Endothelial cell of umbilical vein (primary cell): Measurements from ENCODE around the gene JMJD7. TPM values are rescaled to one million over a fixed set of nuclear protein-coding genes. Genes with fewer than 3 reads are reported as not detected.

ENCODE experiments used
- BruUV-seq: library from RNA; stranded (reverse); fragments of 400-500 nt; replicated peaks from 2 replicates; lab custom pipeline; 2021; lab: Mats Ljungman, UMichigan
- CTCF ChIA-PET: fragments of 300-600, 350-600 bp; sonication (Branson Sonifier 250); formaldehyde crosslinking; loops from one replicate; lab custom pipeline; 2021; ENCODE audit warnings: antibody characterized with exemption, inconsistent platforms; lab: Charles Lee
- POLR2A ChIA-PET: fragments of 300-600, 350-600 bp; sonication (Branson Sonifier 250); formaldehyde crosslinking; loops from one replicate; lab custom pipeline; 2021; ENCODE audit warnings: antibody characterized with exemption, inconsistent platforms; lab: Charles Lee
- DNase-seq: peaks from one replicate; pipeline ENCODE4 v3.0.0-alpha.2; 2011; ENCODE audit warnings: low read depth, low spot score
- FAIRE-seq: peaks from 2 replicates; lab custom pipeline; 2011; peaks lifted over from hg19 to GRCh38; lab: Jason Lieb, UNC
- H2AFZ ChIP-seq: 2 replicates; pipeline ENCODE4 v1.6.0; 2012; ENCODE audit warnings: low read depth, low read length, control low read depth, inconsistent platforms
- H3K27ac ChIP-seq: 2 replicates; pipeline ENCODE4 v1.5.1; 2011; ENCODE audit warnings: low read depth, mild to moderate bottlenecking, control low read depth, low read length, moderate library complexity; ENCODE audit not compliant: insufficient read depth
- H3K27me3 ChIP-seq, 2 experiments: 2 replicates each; pipeline versions ENCODE4 v1.6.0 to v1.6.1; 2011; ENCODE audit warnings: low read length in 2 of 2, mixed read lengths in 1 of 2; ENCODE audit not compliant: control insufficient read depth in 2 of 2, insufficient read depth in 2 of 2
- H3K36me3 ChIP-seq, 2 experiments: 2 replicates in 1 of 2; 3 replicates in 1 of 2; pipeline ENCODE4 v1.5.1; 2011; ENCODE audit warnings: low read length in 2 of 2, mild to moderate bottlenecking in 1 of 2, moderate library complexity in 1 of 2; ENCODE audit not compliant: control insufficient read depth in 2 of 2, insufficient read depth in 2 of 2; ENCODE audit errors: extremely low read depth in 1 of 2
- H3K4me1 ChIP-seq: 3 replicates; pipeline ENCODE4 v1.5.1; 2011; ENCODE audit warnings: mild to moderate bottlenecking, low read length; ENCODE audit not compliant: control insufficient read depth, insufficient read depth; ENCODE audit errors: extremely low read depth
- H3K4me2 ChIP-seq: 2 replicates; pipeline ENCODE4 v1.6.1; 2011; ENCODE audit warnings: low read length, control low read depth, mixed read lengths; ENCODE audit not compliant: insufficient read depth
- H3K4me3 ChIP-seq, 3 experiments: fragments of 200-600 bp in 1 of 3; sonication (generic), shearing (Covaris generic) in 1 of 3; replicated peaks in 1 of 3; 2 replicates each; pipeline ENCODE4 v1.5.1; 2011 to 2016; ENCODE audit warnings: control low read depth in 3 of 3, low read length in 3 of 3, mild to moderate bottlenecking in 2 of 3, inconsistent platforms in 1 of 3, low read depth in 1 of 3, moderate library complexity in 1 of 3; ENCODE audit not compliant: insufficient read depth in 1 of 3
- H3K79me2 ChIP-seq: 2 replicates; pipeline ENCODE4 v1.6.0; 2012; ENCODE audit warnings: low read length, inconsistent platforms; ENCODE audit not compliant: control insufficient read depth, insufficient read depth
- H3K9ac ChIP-seq: replicated peaks from 2 replicates; pipeline ENCODE3; 2011; ENCODE audit warnings: low read length, control low read depth; ENCODE audit not compliant: insufficient read depth; ENCODE audit errors: extremely low read depth
- H3K9me1 ChIP-seq: replicated peaks from 3 replicates; pipeline ENCODE4 v1.6.0; 2011; ENCODE audit warnings: mild to moderate bottlenecking, low read length; ENCODE audit not compliant: control insufficient read depth, insufficient read depth; ENCODE audit errors: extremely low read depth
- H3K9me3 ChIP-seq: replicated peaks from 2 replicates; pipeline ENCODE4 v1.5.1; 2012; ENCODE audit warnings: low read length, inconsistent platforms; ENCODE audit not compliant: control insufficient read depth, insufficient read depth
- H4K20me1 ChIP-seq: replicated peaks from 2 replicates; pipeline ENCODE3; 2011; ENCODE audit warnings: mild to moderate bottlenecking, low read length; ENCODE audit not compliant: control insufficient read depth, insufficient read depth; ENCODE audit errors: extremely low read depth
- EZH2 ChIP-seq: IDR thresholded peaks from 2 replicates; pipeline ENCODE4 v1.6.1; 2012; ENCODE audit warnings: borderline replicate concordance, low read depth, mild to moderate bottlenecking, moderate library complexity, low read length, inconsistent platforms; ENCODE audit not compliant: severe bottlenecking
- FOS ChIP-seq: IDR thresholded peaks from 2 replicates; pipeline ENCODE4 v1.6.1; 2011; ENCODE audit warnings: mild to moderate bottlenecking, low read length, moderate library complexity, borderline replicate concordance; ENCODE audit not compliant: insufficient read depth
- GATA2 ChIP-seq: IDR thresholded peaks from 2 replicates; pipeline ENCODE4 v1.7.0; 2011; ENCODE audit warnings: low read depth, mild to moderate bottlenecking, moderate library complexity, mixed read lengths, low read length; ENCODE audit not compliant: insufficient read length, insufficient read depth
- JUN ChIP-seq: IDR thresholded peaks from 2 replicates; pipeline ENCODE4 v1.6.1; 2011; ENCODE audit warnings: borderline replicate concordance, low read depth; ENCODE audit not compliant: insufficient read length, insufficient read depth
- MYC ChIP-seq: IDR thresholded peaks from one replicate; pipeline ENCODE4 v1.6.1; 2011; ENCODE audit warnings: mild to moderate bottlenecking, low read depth, low read length
- POLR2A ChIP-seq: IDR thresholded peaks from 2 replicates; pipeline ENCODE4 v1.6.1; 2012; ENCODE audit warnings: low read depth, mild to moderate bottlenecking, control low read depth, low read length
- POLR2AphosphoS5 ChIP-seq: IDR thresholded peaks from 2 replicates; pipeline ENCODE4 v1.6.1; 2012; ENCODE audit warnings: low read depth, mild to moderate bottlenecking, control low read depth, low read length, moderate library complexity; ENCODE audit not compliant: insufficient read depth
- dilution Hi-C: fragments of 300-500 bp; cut with MboI; formaldehyde crosslinking; loops from one replicate; pipeline ENCODE4 v1.15.0; 2019; ENCODE audit warnings: low sequenced_read_pairs; ENCODE audit not compliant: extremely low pct_ligation_motif_present
- intact Hi-C: fragments of 100-400 bp; cut with micrococcal nuclease; formaldehyde crosslinking; loops from one replicate; pipeline ENCODE4 v1.10.0; 2022
- polyA plus RNA-seq, 4 experiments: library from polyadenylated mRNA; depleted of rRNA in 3 of 4; stranded (reverse) in 3 of 4; unstranded in 1 of 4; fragments of >200 nt; gene quantifications; 2 replicates each; pipeline versions ENCODE4 v1.2.1 to v1.2.3, GENCODE V29; 2011 to 2012; ENCODE audit warnings: missing spikeins in 1 of 4
- total RNA-seq: library from RNA; stranded (reverse); gene quantifications from 2 replicates; pipeline ENCODE4 v1.2.3, GENCODE V29; 2021

Gene JMJD7
- total and polyA plus RNA-seq, 2 donors (not counting 3 experiments of a cell fraction or from before 2014, with no cell fraction given): 7.3 to 11.4 TPM

DNA sequence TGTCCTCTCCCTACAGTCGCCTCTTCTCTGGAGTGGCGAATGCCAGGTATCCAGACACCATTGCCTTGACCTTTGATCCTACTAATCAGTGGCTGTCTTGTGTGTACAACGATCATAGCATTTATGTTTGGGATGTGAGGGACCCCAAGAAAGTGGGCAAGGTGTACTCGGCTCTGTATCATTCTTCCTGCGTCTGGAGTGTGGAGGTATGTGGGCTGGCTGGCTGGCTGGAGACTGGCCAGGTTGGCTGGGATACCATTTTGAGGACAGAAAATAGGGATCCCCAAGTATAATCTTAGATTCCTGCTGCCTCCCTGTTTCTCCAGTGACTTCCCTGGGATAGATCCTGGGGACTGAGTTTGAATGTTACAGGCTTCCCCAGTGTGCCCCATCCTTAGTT lies 13.4 kb upstream of the JMJD7 start:
- Histone ChIP-seq H3K9ac (no peak overlapping the region), H3K27me3 (no peaks in the 10 kb centered on the region), H4K20me1 (no peaks in the 10 kb centered on the region), H2AFZ (no peak overlapping the region), H3K9me1 (no peaks in the 10 kb centered on the region), H3K27ac (no peak overlapping the region), H3K4me2 (no peak overlapping the region), H3K36me3 (peaks cover 16 to 49% of the 10 kb centered on the region in 2 experiments), H3K4me1 (peaks cover under 1% of the 10 kb centered on the region), H3K4me3 (no peak overlapping the region), H3K9me3 (no peaks in the 10 kb centered on the region), H3K79me2 (no peaks in the 10 kb centered on the region)
- FAIRE-seq (no peak), DNase-seq (no peak)
- POLR2A ChIA-PET: no interaction called here
- dilution Hi-C loops: no loop called here
- TF ChIP-seq MYC (no peak), FOS (no peak), POLR2AphosphoS5 (no peak), JUN (no peak), GATA2 (no peak)
- intact Hi-C loops: no loop called here
- no TSS peak for BruUV-seq
- CTCF ChIA-PET: interaction anchor here (1.4 to 15.9 kb wide), 2 partner anchors 39 to 349 kb away, joined by 6 to 754 read pairs; partner anchors contain the start of gene MAPKBP1

- intact Hi-C loops: no loop called here
Measured at GRCh38 chr15:41816788-41817187, 11.1 kb upstream of the JMJD7 start.

More at GRCh38 chr15:41816788-41817187, 11.1 kb upstream of the JMJD7 start:
- H2AFZ ChIP-seq: no peak overlapping the region
- H3K36me3 ChIP-seq: peaks cover 18 to 56% of the 10 kb centered on the region in 2 experiments
- no peaks in the 10 kb centered on the region for H3K27me3 ChIP-seq
- no peaks in the 10 kb centered on the region for H3K9me3 ChIP-seq
- H4K20me1 ChIP-seq: no peaks in the 10 kb centered on the region
- H3K4me2 ChIP-seq: no peak overlapping the region
- dilution Hi-C loops: no loop called here
- no peak overlapping the region for H3K9ac ChIP-seq
- no peak for FAIRE-seq
- no peak for DNase-seq
- ChIA-PET CTCF (interaction anchor here (1.3 to 2.9 kb wide), 4 partner anchors 42 to 88 kb away, joined by 3 to 12 read pairs (median 6); partner anchors contain the start of gene MAPKBP1), POLR2A (interaction anchor here (1.3 kb wide), 1 partner anchor 42 kb away, joined by 3 read pairs; the partner anchor contains the start of gene MAPKBP1)
- no peaks in the 10 kb centered on the region for H3K79me2 ChIP-seq
- no peak overlapping the region for H3K27ac ChIP-seq
- H3K4me1 ChIP-seq: no peaks in the 10 kb centered on the region
- no peak overlapping the region for H3K4me3 ChIP-seq
- H3K9me1 ChIP-seq: no peaks in the 10 kb centered on the region
- BruUV-seq: no TSS peak
- TF ChIP-seq EZH2 (no peak), MYC (no peak), POLR2AphosphoS5 (no peak), GATA2 (no peak), POLR2A (no peak)
